Naive B cell (primary cell): Measurements from ENCODE around the gene LRRIQ1. TPM values are rescaled to one million over a fixed set of nuclear protein-coding genes. Genes with fewer than 3 reads are reported as not detected.
"Not testable (repeated sequence)": the region's sequence is repeated elsewhere in the genome, so short reads cannot be mapped to it uniquely, and the experiment has no call there.

Experiments
- ATAC-seq, 2 donors: fragments of 150-1000 bp; cut with Tn5 transposase; 2 replicates each; pipeline ENCODE4 v1.10.0; 2021; ENCODE audit warnings: low read depth in 2 of 2, mild to moderate bottlenecking in 2 of 2, moderate library complexity in 2 of 2
- DNase-seq: peaks from one replicate; pipeline ENCODE4 v3.0.0; 2022
- H3K27ac Mint-ChIP-seq, 6 donors: one replicate each; pipeline ENCODE4 v1.8.0; 2020 to 2022; ENCODE audit warnings: mild to moderate bottlenecking in 6 of 6, mixed read lengths in 6 of 6, moderate library complexity in 5 of 6, inconsistent platforms in 2 of 6
- H3K27me3 Mint-ChIP-seq, 3 donors: one replicate each; pipeline ENCODE4 v1.8.0; 2021 to 2022; ENCODE audit warnings: mixed read lengths in 3 of 3, mild to moderate bottlenecking in 1 of 3
- H3K36me3 Mint-ChIP-seq, 2 donors: one replicate each; pipeline ENCODE4 v1.8.0; 2020 to 2022; ENCODE audit warnings: mixed read lengths in 2 of 2, inconsistent platforms in 1 of 2, mild to moderate bottlenecking in 1 of 2
- H3K4me1 Mint-ChIP-seq, 3 donors: one replicate each; pipeline ENCODE4 v1.8.0; 2020 to 2022; ENCODE audit warnings: mixed read lengths in 3 of 3, inconsistent platforms in 1 of 3, mild to moderate bottlenecking in 1 of 3, moderate library complexity in 1 of 3
- H3K4me3 Mint-ChIP-seq, 8 donors: one replicate each; pipeline ENCODE4 v1.8.0; 2020 to 2022; ENCODE audit warnings: mild to moderate bottlenecking in 8 of 8, mixed read lengths in 8 of 8, moderate library complexity in 8 of 8, inconsistent platforms in 2 of 8
- H3K9me3 Mint-ChIP-seq, 7 donors: one replicate each; pipeline ENCODE4 v1.8.0; 2020 to 2022; ENCODE audit warnings: mixed read lengths in 7 of 7, mild to moderate bottlenecking in 5 of 7, inconsistent platforms in 2 of 7, moderate library complexity in 1 of 7
- polyA plus RNA-seq, 6 donors: library from polyadenylated mRNA; unstranded; fragments of 300-500 nt; fragmentation: Illumina TruSeq; gene quantifications; one replicate each; pipeline ENCODE4 v1.2.3, GENCODE V29; 2021; ENCODE audit warnings: low read depth in 6 of 6

LRRIQ1 gene
- polyA plus RNA-seq, 6 donors from 2014 or later = not detected

DNA sequence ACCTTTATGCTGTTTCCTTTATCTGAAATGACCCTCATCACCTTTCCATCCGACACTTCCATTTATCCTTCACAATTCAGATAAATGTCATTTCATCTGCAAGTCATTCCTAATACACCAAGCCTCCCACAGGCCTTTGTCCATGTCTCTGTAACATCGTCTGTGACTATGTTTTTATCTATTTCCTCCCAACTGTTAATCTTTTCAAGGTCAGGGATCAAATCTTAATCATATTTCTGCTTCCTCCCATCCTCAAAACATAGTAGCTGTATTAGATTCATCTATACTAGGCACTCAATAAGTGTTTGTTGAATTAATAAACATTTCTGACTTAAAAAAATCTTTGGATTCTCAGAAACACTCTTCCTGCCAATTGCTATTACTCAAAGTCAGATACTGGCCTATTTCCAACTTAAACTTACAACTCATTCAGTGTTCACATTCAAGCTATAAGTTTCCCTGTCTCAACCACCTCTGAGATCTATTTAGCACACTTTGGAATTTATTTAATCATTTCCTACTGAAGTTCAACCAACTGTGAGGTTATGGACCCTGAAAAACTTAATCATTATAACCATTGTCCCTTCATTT, 143.6 kb downstream of the LRRIQ1 start:
- H3K4me3 Mint-ChIP-seq = no peak overlapping the region
- H3K27me3 Mint-ChIP-seq = no peaks in the 10 kb centered on the region
- no peaks in the 10 kb centered on the region for H3K4me1 Mint-ChIP-seq
- no peak overlapping the region for H3K27ac Mint-ChIP-seq
- ATAC-seq (no peak), DNase-seq (no peak)
- H3K9me3 Mint-ChIP-seq = peaks cover 0 to 4% (median 0%) of the 10 kb centered on the region in 7 donors
- no peaks in the 10 kb centered on the region for H3K36me3 Mint-ChIP-seq

DNA sequence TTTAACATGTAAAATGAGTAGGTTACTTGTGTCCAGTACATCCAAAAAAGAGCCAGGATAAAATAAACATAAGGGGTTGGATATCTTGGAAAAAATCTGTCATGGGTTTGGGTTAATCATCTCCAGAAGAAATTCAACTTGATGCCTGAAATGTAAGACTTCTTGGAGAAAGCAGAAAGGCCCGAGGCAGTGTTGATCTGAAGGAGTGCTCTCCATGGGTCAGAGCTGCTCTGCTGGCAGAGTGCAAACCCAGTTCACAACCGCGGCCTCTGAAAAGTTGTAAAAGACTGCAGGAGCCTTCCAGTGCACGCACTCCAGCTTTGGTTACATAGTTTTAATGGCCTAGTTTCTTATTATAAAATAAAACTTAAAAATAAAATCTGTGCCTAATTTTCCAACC, 146.5 kb downstream of the LRRIQ1 start:
- H3K9me3 Mint-ChIP-seq = no peaks in the 10 kb centered on the region
- no peaks in the 10 kb centered on the region for H3K36me3 Mint-ChIP-seq
- H3K27me3 Mint-ChIP-seq = no peaks in the 10 kb centered on the region
- ATAC-seq (no peak), DNase-seq (no peak)
- no peaks in the 10 kb centered on the region for H3K4me1 Mint-ChIP-seq
- no peak overlapping the region for H3K27ac Mint-ChIP-seq
- H3K4me3 Mint-ChIP-seq = no peak overlapping the region

DNA sequence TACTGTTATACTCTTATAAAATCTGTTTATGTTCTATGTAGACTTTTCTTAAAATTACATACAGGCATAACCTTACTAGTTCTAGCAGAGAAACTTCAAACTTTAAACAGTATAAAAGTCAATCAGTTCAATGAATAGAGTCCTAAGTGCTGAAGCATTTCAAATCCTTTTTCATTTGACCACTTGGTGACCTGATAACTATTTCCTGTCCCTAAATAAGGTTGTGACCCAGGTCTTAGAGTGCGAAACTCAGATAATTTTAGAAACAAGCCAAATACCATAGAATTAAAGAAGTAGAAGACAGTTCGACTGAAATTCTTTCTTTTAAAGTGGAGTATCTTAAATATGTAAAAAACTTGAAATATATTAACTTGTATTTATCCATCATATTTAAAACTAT, 147.7 kb downstream of the LRRIQ1 start:
- no peaks in the 10 kb centered on the region for H3K27me3 Mint-ChIP-seq
- DNase-seq = no peak
- no peak for ATAC-seq
- H3K36me3 Mint-ChIP-seq = no peaks in the 10 kb centered on the region
- H3K27ac Mint-ChIP-seq = no peak overlapping the region
- H3K9me3 Mint-ChIP-seq = no peaks in the 10 kb centered on the region
- H3K4me1 Mint-ChIP-seq = no peaks in the 10 kb centered on the region
- H3K4me3 Mint-ChIP-seq = no peak overlapping the region

DNA sequence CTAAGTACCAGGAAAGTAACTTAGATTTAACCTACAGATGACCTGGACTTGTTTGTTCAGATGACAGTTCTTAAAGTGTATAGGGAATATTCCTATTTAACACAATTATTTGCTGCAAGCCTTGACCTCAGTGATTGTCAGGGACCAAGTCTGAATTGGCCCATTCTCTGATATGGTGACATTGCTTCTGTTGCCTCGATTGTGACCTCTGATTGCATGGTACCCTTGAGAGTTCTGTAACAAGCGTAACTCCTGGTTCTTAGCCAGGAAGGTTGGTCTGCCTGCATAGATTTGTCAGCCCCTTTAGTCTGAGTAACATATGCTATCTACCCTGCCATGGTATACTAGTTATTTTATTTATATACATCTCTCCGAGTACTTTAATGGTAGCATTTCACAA, 150.1 kb downstream of the LRRIQ1 start:
- Mint-ChIP-seq H3K27ac (no peak overlapping the region), H3K4me3 (no peak overlapping the region), H3K4me1 (no peaks in the 10 kb centered on the region), H3K9me3 (no peaks in the 10 kb centered on the region), H3K27me3 (no peaks in the 10 kb centered on the region), H3K36me3 (no peaks in the 10 kb centered on the region)
- ATAC-seq (no peak), DNase-seq (no peak)

DNA sequence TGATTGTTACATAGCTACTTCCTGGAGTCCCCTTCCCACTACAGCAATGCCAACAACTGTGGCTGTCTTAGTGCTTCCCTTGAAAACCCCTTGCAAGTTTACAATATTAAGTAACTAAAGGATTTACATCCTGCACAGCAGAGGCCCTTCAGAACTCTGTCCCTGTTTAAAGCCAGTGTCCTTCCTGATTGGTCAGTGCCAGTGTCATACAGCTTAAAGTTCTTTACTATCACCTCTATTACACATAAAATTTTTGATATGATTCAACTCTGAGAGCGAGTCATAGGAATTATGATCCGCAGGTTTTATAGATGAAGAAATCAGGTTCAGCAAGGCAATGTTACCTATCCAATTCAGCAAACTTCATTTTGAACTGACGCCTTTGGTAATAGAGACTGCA, 152.5 kb downstream of the LRRIQ1 start:
- Mint-ChIP-seq H3K4me3 (no peak overlapping the region), H3K27me3 (no peaks in the 10 kb centered on the region), H3K4me1 (no peaks in the 10 kb centered on the region), H3K36me3 (no peaks in the 10 kb centered on the region), H3K27ac (no peak overlapping the region), H3K9me3 (no peaks in the 10 kb centered on the region)
- ATAC-seq (no peak), DNase-seq (no peak)

DNA sequence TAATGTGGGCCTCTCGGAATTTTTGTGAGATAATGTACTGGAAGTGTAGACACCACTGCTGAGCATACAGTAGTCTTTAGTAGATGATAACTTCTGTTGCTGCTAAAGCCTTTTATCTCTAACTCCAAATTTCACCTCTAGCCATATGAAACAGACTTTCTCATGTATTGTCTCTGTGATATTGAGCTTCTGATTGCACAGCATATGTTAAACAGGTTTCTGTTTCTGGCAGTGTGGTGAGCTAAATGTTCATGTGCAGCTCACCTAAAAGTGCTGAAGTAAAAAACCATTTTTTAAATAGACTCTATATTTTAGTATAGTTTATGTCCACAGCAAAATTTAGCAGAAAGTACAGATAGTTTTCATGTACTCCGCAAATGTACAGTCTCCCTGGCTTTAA, 154.6 kb downstream of the LRRIQ1 start:
- H3K9me3 Mint-ChIP-seq = peaks cover 0 to 1% (median 0%) of the 10 kb centered on the region in 7 donors
- DNase-seq (no peak), ATAC-seq (no peak)
- H3K27ac Mint-ChIP-seq = no peak overlapping the region
- H3K4me1 Mint-ChIP-seq = no peaks in the 10 kb centered on the region
- H3K4me3 Mint-ChIP-seq = no peak overlapping the region
- no peaks in the 10 kb centered on the region for H3K27me3 Mint-ChIP-seq
- no peaks in the 10 kb centered on the region for H3K36me3 Mint-ChIP-seq

DNA sequence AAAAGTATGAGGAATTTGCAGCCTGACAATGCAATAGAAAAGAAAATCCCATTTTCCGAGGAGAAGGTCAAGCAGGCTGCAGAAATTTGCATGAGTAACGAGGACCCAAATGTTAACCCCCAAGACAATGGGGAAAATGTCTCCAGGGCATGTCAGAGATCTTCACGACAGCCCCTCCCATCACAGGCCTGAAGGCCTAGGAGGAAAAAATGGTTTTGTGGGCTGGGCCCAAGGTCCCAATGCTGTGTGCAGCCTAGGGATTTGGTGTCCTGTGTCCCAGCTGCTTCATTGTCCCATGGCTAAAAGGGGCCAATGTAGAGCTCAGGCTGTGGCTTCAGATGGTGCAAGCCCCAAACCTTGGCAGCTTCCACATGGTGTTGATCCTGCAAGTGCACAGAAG, 167.7 kb downstream of the LRRIQ1 start:
- Mint-ChIP-seq H3K36me3 (peaks cover 0 to 15% of the 10 kb centered on the region in 2 donors), H3K9me3 (peaks cover 5 to 31% (median 18%) of the 10 kb centered on the region in 7 donors)
- H3K4me1 Mint-ChIP-seq, DNase-seq, H3K27me3 Mint-ChIP-seq, H3K4me3 Mint-ChIP-seq, H3K27ac Mint-ChIP-seq, ATAC-seq: not testable (repeated sequence)

DNA sequence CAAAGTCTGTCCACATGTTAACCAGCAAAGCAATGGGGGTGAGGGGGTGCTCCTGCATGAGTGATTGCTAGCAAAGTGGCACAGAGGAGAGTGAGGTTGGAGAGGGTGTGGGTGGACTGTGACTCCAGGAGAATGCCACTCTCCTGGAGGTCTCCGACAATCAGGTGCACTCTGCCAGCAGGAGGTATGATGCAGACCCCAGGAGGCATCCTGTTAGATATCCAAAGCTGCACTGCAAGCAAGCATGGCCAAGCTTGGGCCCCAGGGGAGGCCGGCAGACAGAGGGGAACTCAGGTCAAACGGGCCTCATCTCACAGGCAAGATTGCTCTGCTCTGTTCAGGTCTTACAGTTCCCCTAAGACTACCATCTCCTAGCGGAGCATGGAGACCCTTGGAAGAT, 170.4 kb downstream of the LRRIQ1 start:
- Mint-ChIP-seq H3K9me3 (peaks cover 0 to 24% (median 18%) of the 10 kb centered on the region in 7 donors), H3K36me3 (peaks cover 0 to 15% of the 10 kb centered on the region in 2 donors)
- no peak for ATAC-seq

DNA sequence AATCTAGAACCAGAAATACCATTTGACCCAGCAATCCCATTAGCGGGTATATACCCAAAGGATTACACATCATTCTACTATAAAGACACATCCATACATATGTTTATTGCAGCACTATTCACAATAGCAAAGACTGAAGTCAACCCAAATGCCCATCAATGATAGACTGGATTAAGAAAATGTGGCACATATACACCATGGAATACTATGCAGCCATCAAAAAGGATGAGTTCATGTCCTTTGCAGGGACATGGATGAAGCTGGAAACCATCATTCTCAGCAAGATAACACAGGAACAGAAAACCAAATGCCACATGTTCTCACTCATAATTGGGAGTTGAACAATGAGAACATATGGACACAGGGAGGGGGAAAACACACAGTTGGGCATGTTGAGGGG, 188.2 kb downstream of the LRRIQ1 start:
- not testable (repeated sequence) for H3K36me3 Mint-ChIP-seq, H3K4me3 Mint-ChIP-seq, ATAC-seq, H3K27ac Mint-ChIP-seq, DNase-seq, H3K4me1 Mint-ChIP-seq, H3K27me3 Mint-ChIP-seq
- peaks cover 0 to 17% (median 6%) of the 10 kb centered on the region in 7 donors for H3K9me3 Mint-ChIP-seq

More for the DNA sequence above, 170.4 kb downstream of the LRRIQ1 start:
- H3K4me3 Mint-ChIP-seq = no peak overlapping the region
- no peaks in the 10 kb centered on the region for H3K4me1 Mint-ChIP-seq
- no peaks in the 10 kb centered on the region for H3K27me3 Mint-ChIP-seq
- DNase-seq = no peak
- no peak overlapping the region for H3K27ac Mint-ChIP-seq

DNA sequence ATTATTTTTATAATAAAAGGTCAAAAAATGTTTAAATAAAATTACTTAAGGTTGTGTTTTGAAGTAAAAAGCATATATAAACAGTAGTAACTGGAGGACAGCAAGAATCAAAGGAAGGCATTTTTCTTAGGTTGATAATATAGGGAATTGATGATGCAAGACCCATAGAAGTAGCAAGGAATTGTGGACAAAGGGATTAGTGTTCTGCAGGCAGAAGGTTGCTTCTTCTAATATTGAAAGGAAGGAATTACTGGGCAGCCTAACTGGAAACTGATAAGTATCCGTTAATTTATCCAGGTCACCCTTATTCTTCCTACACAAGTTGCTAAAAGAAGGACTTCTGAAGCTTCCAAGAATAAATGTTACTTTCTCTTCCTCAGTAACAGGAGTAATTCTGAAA, 189.3 kb downstream of the LRRIQ1 start:
- no peaks in the 10 kb centered on the region for H3K4me1 Mint-ChIP-seq
- no peak overlapping the region for H3K27ac Mint-ChIP-seq
- ATAC-seq = no peak

DNA sequence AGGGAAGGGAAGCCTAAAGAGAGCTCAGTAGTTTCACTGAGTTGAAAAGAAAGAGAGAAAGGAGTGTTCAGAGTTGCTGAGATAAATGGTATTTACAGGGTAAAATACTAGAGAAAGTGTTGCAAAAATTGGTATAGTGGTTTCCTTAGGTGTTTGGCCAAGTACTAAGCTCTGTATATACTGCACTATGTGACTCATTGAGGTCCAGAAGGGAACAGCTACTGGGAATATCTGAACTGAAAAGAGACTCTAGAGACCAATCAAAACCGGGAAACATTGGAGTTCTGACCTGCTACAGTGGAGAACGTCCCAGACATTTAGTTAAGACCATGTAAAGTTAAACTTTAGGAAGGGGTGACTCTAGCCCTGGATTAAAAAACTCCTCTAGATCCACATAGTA, 201.2 kb downstream of the LRRIQ1 start:
- no peak for ATAC-seq
- Mint-ChIP-seq H3K27me3 (no peaks in the 10 kb centered on the region), H3K36me3 (no peaks in the 10 kb centered on the region), H3K4me3 (no peak overlapping the region), H3K4me1 (no peaks in the 10 kb centered on the region), H3K27ac (no peak overlapping the region), H3K9me3 (peaks cover 0 to 4% (median 0%) of the 10 kb centered on the region in 7 donors)
- DNase-seq = no peak

More for the DNA sequence above, 189.3 kb downstream of the LRRIQ1 start:
- H3K9me3 Mint-ChIP-seq = peaks cover 0 to 17% (median 6%) of the 10 kb centered on the region in 7 donors
- H3K27me3 Mint-ChIP-seq = no peaks in the 10 kb centered on the region
- DNase-seq = no peak
- H3K4me3 Mint-ChIP-seq = no peak overlapping the region
- no peaks in the 10 kb centered on the region for H3K36me3 Mint-ChIP-seq

DNA sequence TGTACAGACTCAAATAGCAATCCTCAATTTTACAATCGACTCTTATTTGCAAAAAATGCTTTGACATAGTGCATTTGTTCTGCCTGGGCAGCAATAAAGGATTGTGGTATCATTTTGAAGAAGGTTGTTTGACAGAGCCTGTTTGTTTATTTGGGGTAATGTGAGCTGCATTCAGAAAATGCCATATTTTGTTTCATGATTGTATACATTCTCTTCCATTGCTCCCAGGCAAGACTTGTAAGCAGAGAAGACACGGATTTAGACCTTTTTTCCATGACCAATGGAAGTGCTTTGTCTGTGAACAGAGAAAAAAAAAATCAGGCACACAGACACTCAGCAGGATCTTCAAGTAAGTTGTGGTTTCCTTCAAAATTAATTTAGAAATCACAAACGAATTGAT, 208.4 kb downstream of the LRRIQ1 start:
- H3K4me1 Mint-ChIP-seq = no peaks in the 10 kb centered on the region
- H3K27me3 Mint-ChIP-seq = no peaks in the 10 kb centered on the region
- DNase-seq (no peak), ATAC-seq (no peak)
- no peak overlapping the region for H3K27ac Mint-ChIP-seq
- H3K9me3 Mint-ChIP-seq = no peaks in the 10 kb centered on the region
- H3K36me3 Mint-ChIP-seq = no peaks in the 10 kb centered on the region
- no peak overlapping the region for H3K4me3 Mint-ChIP-seq

DNA sequence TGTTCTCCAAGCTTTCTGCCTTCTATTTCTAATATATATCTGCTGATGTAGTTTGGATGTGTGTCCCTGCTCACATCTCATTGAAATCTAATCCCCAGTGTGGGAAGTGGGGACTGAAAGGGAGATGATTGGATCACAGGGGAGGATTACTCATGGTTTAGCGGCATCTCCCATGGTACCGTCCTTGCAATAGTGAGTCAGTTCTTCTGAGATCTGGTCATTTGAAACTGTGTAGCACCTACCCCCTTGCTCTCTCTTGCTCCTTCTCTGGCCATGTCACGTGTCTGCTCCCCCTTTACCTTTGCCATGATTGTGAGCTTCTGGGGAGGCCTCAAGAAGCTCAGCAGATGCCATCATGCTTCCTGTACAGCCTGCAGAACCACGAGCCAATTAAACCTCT, 217.7 kb downstream of the LRRIQ1 start:
- no peak overlapping the region for H3K27ac Mint-ChIP-seq
- DNase-seq = no peak

DNA sequence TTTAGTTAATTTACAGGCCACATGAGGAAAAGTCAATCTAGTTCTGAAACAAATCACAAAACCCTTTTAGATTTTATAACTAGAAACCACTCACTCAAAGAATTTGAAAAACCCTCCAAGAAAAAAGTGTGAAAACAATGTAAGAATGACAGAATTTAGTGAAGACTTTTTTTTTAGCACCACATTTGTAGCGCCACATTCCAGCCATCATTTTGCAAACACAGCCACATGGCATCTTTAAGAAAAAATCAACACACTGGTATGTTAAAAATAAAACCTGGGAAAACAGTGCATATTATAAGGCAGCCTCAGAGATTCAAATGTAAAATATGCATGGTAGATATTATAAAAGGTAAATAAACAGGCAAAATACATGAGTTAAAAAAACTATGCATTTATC, 221.5 kb downstream of the LRRIQ1 start:
- H3K9me3 Mint-ChIP-seq = peaks cover 0 to 2% (median 0%) of the 10 kb centered on the region in 7 donors
- ATAC-seq (no peak), DNase-seq (no peak)
- no peak overlapping the region for H3K4me3 Mint-ChIP-seq
- no peaks in the 10 kb centered on the region for H3K4me1 Mint-ChIP-seq
- no peaks in the 10 kb centered on the region for H3K36me3 Mint-ChIP-seq
- H3K27me3 Mint-ChIP-seq = no peaks in the 10 kb centered on the region
- H3K27ac Mint-ChIP-seq = no peak overlapping the region

More for the DNA sequence above, 217.7 kb downstream of the LRRIQ1 start:
- no peaks in the 10 kb centered on the region for H3K36me3 Mint-ChIP-seq
- H3K9me3 Mint-ChIP-seq = peaks cover 0 to 2% (median 0%) of the 10 kb centered on the region in 7 donors
- no peak for ATAC-seq
- H3K4me1 Mint-ChIP-seq = no peaks in the 10 kb centered on the region
- no peaks in the 10 kb centered on the region for H3K27me3 Mint-ChIP-seq
- H3K4me3 Mint-ChIP-seq = no peak overlapping the region

DNA sequence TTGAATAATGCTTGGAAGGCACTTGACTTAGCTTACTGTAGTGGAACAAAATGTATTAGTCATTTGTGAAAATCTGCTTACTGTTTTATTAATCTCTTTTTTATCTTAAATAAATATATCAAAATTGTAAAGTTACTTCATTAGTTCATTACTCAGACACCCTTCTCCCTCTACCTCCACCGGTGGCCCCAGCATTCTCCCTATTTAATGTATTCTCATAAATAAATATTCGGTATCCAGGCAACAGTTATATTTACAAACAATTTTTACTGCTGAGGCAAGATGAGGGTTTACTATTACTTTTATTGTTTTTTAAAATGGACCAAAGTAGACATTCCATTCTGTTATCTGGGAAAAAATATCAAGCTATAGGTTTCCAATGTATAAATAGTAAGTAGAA, 224.3 kb downstream of the LRRIQ1 start:
- Mint-ChIP-seq H3K36me3 (no peaks in the 10 kb centered on the region), H3K27me3 (no peaks in the 10 kb centered on the region), H3K4me3 (no peak overlapping the region), H3K4me1 (no peaks in the 10 kb centered on the region), H3K9me3 (no peaks in the 10 kb centered on the region), H3K27ac (no peak overlapping the region)
- no peak for ATAC-seq
- no peak for DNase-seq
